ENCODE results near the gene IRF2.
A peak's percentile ranks its signal among the peaks of the same experiment; 100 is the strongest.

The IRF2 gene

DNA sequence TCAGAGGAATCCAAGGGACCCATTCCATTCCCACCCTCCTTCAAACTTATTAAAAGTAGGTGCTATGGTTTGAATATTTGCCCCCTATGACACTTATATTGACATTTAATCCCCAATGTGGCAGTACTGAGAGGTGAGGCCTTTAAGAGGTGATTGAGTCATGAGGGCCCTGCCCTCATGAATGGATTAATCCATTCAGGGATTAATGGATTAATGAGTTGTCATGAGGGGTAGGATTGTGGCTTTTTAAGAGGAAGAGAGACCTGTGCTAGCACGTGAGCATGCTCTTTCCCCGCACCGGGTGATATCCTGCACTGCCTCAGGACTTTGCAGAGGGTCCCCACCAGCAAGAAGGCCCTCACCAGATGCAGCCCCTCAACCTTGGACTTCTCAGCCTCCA is 50.1 kb downstream of the IRF2 start:
- Histone ChIP-seq H3K36me3 (ENCODE audit: control insufficient read depth in 1 of 2, insufficient read depth in 2 of 2, low read length in 2 of 2) (peaks cover 7 to 14% of the 10 kb centered on the region in 2 experiments), H2BK120ac (ENCODE audit: insufficient read depth, low read length, poor library complexity) (no peak overlapping the region), H3K4me2 (ENCODE audit: low read length) (no peak overlapping the region), H3K79me2 (ENCODE audit: control insufficient read depth, insufficient read depth, low read length, poor library complexity) (no peaks in the 10 kb centered on the region), H4K8ac (ENCODE audit: low read depth, low read length) (no peak overlapping the region), H2BK5ac (ENCODE audit: low read depth, low read length, poor library complexity) (no peak overlapping the region), H3K27me3 (ENCODE audit: insufficient read depth, low read length) (no peaks in the 10 kb centered on the region), H4K12ac (ENCODE audit: low read depth, low read length) (no peak overlapping the region), H3K9ac (ENCODE audit: low read length) (no peak overlapping the region), H3K79me1 (ENCODE audit: low read length) (no peaks in the 10 kb centered on the region), H2BK12ac (ENCODE audit: low read length) (no peak overlapping the region), H4K91ac (ENCODE audit: low read depth, low read length) (no peak overlapping the region), H3K4ac (ENCODE audit: low read depth, low read length) (no peak overlapping the region), H3K4me1 (ENCODE audit: control insufficient read depth in 1 of 2, insufficient read depth in 2 of 2, low read length in 2 of 2) (no peaks in the 10 kb centered on the region), H3K23ac (ENCODE audit: low read length) (no peak overlapping the region), H3K27ac (ENCODE audit: low read depth, low read length) (no peak overlapping the region), H3K4me3 (ENCODE audit: low read depth, low read length) (no peak overlapping the region), H2AK5ac (ENCODE audit: low read length) (no peak overlapping the region), H3K18ac (ENCODE audit: low read length) (no peak overlapping the region), H3K9me3 (ENCODE audit: insufficient read depth, low read depth, low read length) (peaks cover 2% of the 10 kb centered on the region), H2AFZ (ENCODE audit: insufficient read depth, low read length, poor library complexity) (no peak overlapping the region), H3K14ac (ENCODE audit: low read length) (no peak overlapping the region)
- no CpG with 5 or more reads among the region's 3 CpGs for WGBS (ENCODE audit: extremely low coverage, insufficient coverage, insufficient read length)
- DNase-seq = no peak

DNA sequence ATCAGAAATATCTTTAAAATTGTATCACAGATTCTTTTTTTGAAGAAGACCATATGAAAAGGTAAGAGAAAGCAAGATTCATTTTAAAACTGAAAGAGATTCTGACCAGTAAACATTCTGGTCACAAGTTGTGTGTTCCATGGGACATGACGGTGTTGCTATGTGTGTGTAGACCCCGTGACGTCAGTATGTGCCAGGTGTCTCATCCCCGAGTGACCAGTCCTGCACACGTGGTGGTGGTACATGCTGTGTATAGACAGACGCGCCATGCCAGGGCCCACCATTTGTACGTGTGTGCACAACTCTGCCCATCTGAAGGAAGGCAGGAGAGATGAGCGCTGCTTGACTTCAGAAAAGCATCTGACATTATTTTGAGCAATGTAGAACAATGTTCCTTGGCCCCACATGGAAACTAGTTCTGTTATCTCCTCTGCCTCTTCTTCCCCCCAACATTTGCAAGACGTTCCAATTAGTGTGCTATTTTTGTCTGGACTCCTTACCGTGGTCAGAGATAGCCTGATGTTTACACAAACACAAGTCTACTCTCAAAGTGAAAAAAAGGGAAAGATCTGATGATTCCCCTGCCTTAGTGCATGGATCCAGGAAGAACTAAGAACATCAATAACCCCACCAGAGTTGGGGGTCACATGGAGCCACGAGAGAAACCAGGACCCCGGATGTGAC is 51.2 kb downstream of the IRF2 start:
- H3K4ac ChIP-seq (ENCODE audit: low read depth, low read length) = no peak overlapping the region
- H3K79me2 ChIP-seq (ENCODE audit: control insufficient read depth, insufficient read depth, low read length, poor library complexity) = no peaks in the 10 kb centered on the region
- H4K91ac ChIP-seq (ENCODE audit: low read depth, low read length) = no peak overlapping the region
- H3K4me2 ChIP-seq (ENCODE audit: low read length) = no peak overlapping the region
- no peak overlapping the region for H3K18ac ChIP-seq (ENCODE audit: low read length)
- H3K4me1 ChIP-seq (ENCODE audit: control insufficient read depth in 1 of 2, insufficient read depth in 2 of 2, low read length in 2 of 2) = no peaks in the 10 kb centered on the region
- peaks cover 7 to 16% of the 10 kb centered on the region in 2 experiments for H3K36me3 ChIP-seq (ENCODE audit: control insufficient read depth in 1 of 2, insufficient read depth in 2 of 2, low read length in 2 of 2)
- no peak overlapping the region for H2BK120ac ChIP-seq (ENCODE audit: insufficient read depth, low read length, poor library complexity)
- no peaks in the 10 kb centered on the region for H3K27me3 ChIP-seq (ENCODE audit: insufficient read depth, low read length)
- no peak overlapping the region for H3K14ac ChIP-seq (ENCODE audit: low read length)
- peak overlapping the region; percentile 23 for H2AFZ ChIP-seq (ENCODE audit: insufficient read depth, low read length, poor library complexity)
- no peak overlapping the region for H3K23ac ChIP-seq (ENCODE audit: low read length)
- H4K8ac ChIP-seq (ENCODE audit: low read depth, low read length) = no peak overlapping the region
- no CpG with 5 or more reads among the region's 13 CpGs for WGBS (ENCODE audit: extremely low coverage, insufficient coverage, insufficient read length)
- H2AK5ac ChIP-seq (ENCODE audit: low read length) = no peak overlapping the region
- no peak for DNase-seq
- peaks cover 2% of the 10 kb centered on the region for H3K9me3 ChIP-seq (ENCODE audit: insufficient read depth, low read depth, low read length)
- no peaks in the 10 kb centered on the region for H3K79me1 ChIP-seq (ENCODE audit: low read length)
- no peak overlapping the region for H3K9ac ChIP-seq (ENCODE audit: low read length)
- no peak overlapping the region for H2BK5ac ChIP-seq (ENCODE audit: low read depth, low read length, poor library complexity)
- no peak overlapping the region for H3K4me3 ChIP-seq (ENCODE audit: low read depth, low read length)
- H3K27ac ChIP-seq (ENCODE audit: low read depth, low read length) = no peak overlapping the region
- H2BK12ac ChIP-seq (ENCODE audit: low read length) = no peak overlapping the region
- no peak overlapping the region for H4K12ac ChIP-seq (ENCODE audit: low read depth, low read length)

DNA sequence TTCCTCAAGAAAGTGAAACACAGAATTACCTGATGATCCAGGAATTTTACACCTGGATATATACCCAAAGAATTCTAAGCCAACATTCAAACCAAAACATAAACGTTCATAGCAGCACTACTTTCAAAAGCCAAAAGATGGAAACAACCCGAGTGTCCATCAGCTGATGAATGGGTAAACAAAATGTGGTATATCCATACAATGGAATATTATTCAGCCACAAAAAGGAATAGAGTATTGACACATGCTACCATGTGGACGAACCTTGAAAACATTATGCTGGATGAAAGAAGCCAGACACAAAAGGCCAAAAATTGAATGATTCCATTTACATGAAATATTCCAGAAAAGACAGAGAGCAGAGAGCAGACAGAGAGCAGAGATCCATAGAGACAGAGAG is 52.0 kb downstream of the IRF2 start:
- H3K4me1 ChIP-seq (ENCODE audit: control insufficient read depth in 1 of 2, insufficient read depth in 2 of 2, low read length in 2 of 2) = peaks cover 0 to 2% of the 10 kb centered on the region in 2 experiments
- H3K27me3 ChIP-seq (ENCODE audit: insufficient read depth, low read length) = no peaks in the 10 kb centered on the region
- no peaks in the 10 kb centered on the region for H3K79me1 ChIP-seq (ENCODE audit: low read length)
- DNase-seq = no peak
- H2BK120ac ChIP-seq (ENCODE audit: insufficient read depth, low read length, poor library complexity) = no peak overlapping the region
- H3K4me2 ChIP-seq (ENCODE audit: low read length) = no peak overlapping the region
- H4K91ac ChIP-seq (ENCODE audit: low read depth, low read length) = no peak overlapping the region
- no peak overlapping the region for H4K12ac ChIP-seq (ENCODE audit: low read depth, low read length)
- no peak overlapping the region for H3K18ac ChIP-seq (ENCODE audit: low read length)
- no peak overlapping the region for H2AK5ac ChIP-seq (ENCODE audit: low read length)
- peaks cover 11 to 18% of the 10 kb centered on the region in 2 experiments for H3K36me3 ChIP-seq (ENCODE audit: control insufficient read depth in 1 of 2, insufficient read depth in 2 of 2, low read length in 2 of 2)
- H3K23ac ChIP-seq (ENCODE audit: low read length) = no peak overlapping the region
- H3K9ac ChIP-seq (ENCODE audit: low read length) = no peak overlapping the region
- no peak overlapping the region for H3K14ac ChIP-seq (ENCODE audit: low read length)
- WGBS (ENCODE audit: extremely low coverage, insufficient coverage, insufficient read length) = no CpG with 5 or more reads among the region's 3 CpGs
- H3K4me3 ChIP-seq (ENCODE audit: low read depth, low read length) = no peak overlapping the region
- no peak overlapping the region for H3K4ac ChIP-seq (ENCODE audit: low read depth, low read length)
- no peak overlapping the region for H3K27ac ChIP-seq (ENCODE audit: low read depth, low read length)
- no peak overlapping the region for H2AFZ ChIP-seq (ENCODE audit: insufficient read depth, low read length, poor library complexity)
- no peak overlapping the region for H2BK5ac ChIP-seq (ENCODE audit: low read depth, low read length, poor library complexity)
- no peaks in the 10 kb centered on the region for H3K79me2 ChIP-seq (ENCODE audit: control insufficient read depth, insufficient read depth, low read length, poor library complexity)
- no peak overlapping the region for H4K8ac ChIP-seq (ENCODE audit: low read depth, low read length)
- H2BK12ac ChIP-seq (ENCODE audit: low read length) = no peak overlapping the region
- H3K9me3 ChIP-seq (ENCODE audit: insufficient read depth, low read depth, low read length) = peaks cover 2% of the 10 kb centered on the region

DNA sequence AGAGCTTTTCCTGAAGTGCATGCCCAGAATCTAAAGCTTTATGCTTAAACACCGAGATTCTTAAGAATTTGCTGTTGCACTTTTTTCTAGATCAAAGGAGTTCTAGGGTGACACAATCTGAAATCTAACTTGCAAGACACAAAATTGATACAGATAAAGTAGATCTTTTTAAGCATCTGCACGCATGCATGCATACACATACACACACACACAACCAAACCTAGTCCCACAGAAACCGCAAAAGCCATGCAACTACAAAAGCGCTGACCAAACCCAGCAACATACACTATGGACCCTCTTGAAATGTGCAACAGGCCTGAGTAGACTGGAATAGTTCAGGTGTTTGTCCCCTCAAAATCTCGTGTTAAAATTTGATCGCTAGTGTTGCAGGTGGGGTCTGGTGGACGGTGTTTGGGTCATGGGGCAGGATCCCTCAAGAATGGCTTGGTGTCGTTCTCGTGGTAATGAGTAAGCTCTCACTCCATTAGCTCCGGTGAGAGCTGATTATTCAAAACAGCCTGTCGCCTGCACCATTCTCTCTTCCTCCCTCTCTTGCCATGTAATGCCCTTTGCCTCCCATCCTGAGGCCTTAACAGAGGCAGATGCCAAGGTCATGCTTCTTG is 52.7 kb downstream of the IRF2 start:
- Histone ChIP-seq H2BK5ac (ENCODE audit: low read depth, low read length, poor library complexity) (no peak overlapping the region), H3K23ac (ENCODE audit: low read length) (no peak overlapping the region), H2AFZ (ENCODE audit: insufficient read depth, low read length, poor library complexity) (no peak overlapping the region), H2BK120ac (ENCODE audit: insufficient read depth, low read length, poor library complexity) (no peak overlapping the region), H3K4ac (ENCODE audit: low read depth, low read length) (no peak overlapping the region), H3K79me2 (ENCODE audit: control insufficient read depth, insufficient read depth, low read length, poor library complexity) (no peaks in the 10 kb centered on the region), H3K4me1 (ENCODE audit: control insufficient read depth in 1 of 2, insufficient read depth in 2 of 2, low read length in 2 of 2) (peaks cover 0 to 2% of the 10 kb centered on the region in 2 experiments), H4K91ac (ENCODE audit: low read depth, low read length) (no peak overlapping the region), H3K27ac (ENCODE audit: low read depth, low read length) (no peak overlapping the region), H4K8ac (ENCODE audit: low read depth, low read length) (no peak overlapping the region), H3K18ac (ENCODE audit: low read length) (no peak overlapping the region), H3K27me3 (ENCODE audit: insufficient read depth, low read length) (no peaks in the 10 kb centered on the region), H3K4me2 (ENCODE audit: low read length) (no peak overlapping the region), H4K12ac (ENCODE audit: low read depth, low read length) (no peak overlapping the region), H3K79me1 (ENCODE audit: low read length) (no peaks in the 10 kb centered on the region), H3K9ac (ENCODE audit: low read length) (no peak overlapping the region), H3K9me3 (ENCODE audit: insufficient read depth, low read depth, low read length) (peaks cover 2% of the 10 kb centered on the region), H3K4me3 (ENCODE audit: low read depth, low read length) (no peak overlapping the region), H3K36me3 (ENCODE audit: control insufficient read depth in 1 of 2, insufficient read depth in 2 of 2, low read length in 2 of 2) (peaks cover 12 to 16% of the 10 kb centered on the region in 2 experiments), H2BK12ac (ENCODE audit: low read length) (no peak overlapping the region), H3K14ac (ENCODE audit: low read length) (no peak overlapping the region), H2AK5ac (ENCODE audit: low read length) (no peak overlapping the region)
- no CpG with 5 or more reads among the region's 11 CpGs for WGBS (ENCODE audit: extremely low coverage, insufficient coverage, insufficient read length)
- DNase-seq = no peak
